NOMO-1 (cell line): ENCODE results near the gene PATL1.

Source experiments
- DNase-seq, 2 experiments: peaks; one replicate each; lab custom pipeline; 2025; ENCODE audit not compliant: unreplicated experiment in 2 of 2; lab: John Stamatoyannopoulos, UW

PATL1 gene

GRCh38 chr11:59615637-59616395, 53.0 kb downstream of the PATL1 start, which contains the start of gene OSBP:
Gene OSBP, minus strand, starts transcription at chr11:59615774. Its CDS starts 110 bp downstream, at chr11:59615664.
- DNase-seq = peak; percentile 100

- no peak for DNase-seq
Observed at GRCh38 chr11:59615120-59615636, 53.7 kb downstream of the PATL1 start.

GRCh38 chr11:59614277-59615119, 54.3 kb downstream of the PATL1 start:
- no peak for DNase-seq

GRCh38 chr11:59611570-59612565, 57.0 kb downstream of the PATL1 start:
- no peak for DNase-seq

- no peak for DNase-seq
Observed at GRCh38 chr11:59610289-59610688, 58.5 kb downstream of the PATL1 start.

GRCh38 chr11:59607703-59608454, 61.0 kb downstream of the PATL1 start:
- no peak for DNase-seq

GRCh38 chr11:59602432-59602831, 66.4 kb downstream of the PATL1 start:
- no peak for DNase-seq

- DNase-seq = no peak
Observed at GRCh38 chr11:59601788-59602187, 67.0 kb downstream of the PATL1 start.

- no peak for DNase-seq
Observed at GRCh38 chr11:59600636-59601035, 68.2 kb downstream of the PATL1 start.

- DNase-seq = no peak
Observed at GRCh38 chr11:59600234-59600633, 68.6 kb downstream of the PATL1 start.

GRCh38 chr11:59598961-59599360, 69.9 kb downstream of the PATL1 start:
- no peak for DNase-seq
